ENCODE data around the gene PLXDC2. TPM values are rescaled to one million over a fixed set of nuclear protein-coding genes. Genes with fewer than 3 reads are reported as not detected.

Gene PLXDC2
- total RNA-seq, 6 donors from 2014 or later, result 39.0 to 129 (median 68.0) TPM

GRCh38 chr10:20256969-20257368, 440.7 kb downstream of the PLXDC2 start:
- Histone ChIP-seq H3K9me3 (no peaks in the 10 kb centered on the region), H3K4me1 (no peaks in the 10 kb centered on the region), H3K4me3 (no peak overlapping the region), H3K36me3 (no peaks in the 10 kb centered on the region), H3K27me3 (no peaks in the 10 kb centered on the region), H3K27ac (no peak overlapping the region)
- TF ChIP-seq POLR2A (IDR thresholded peaks at IDR 0.05), result no peak
- no peak for DNase-seq
- no peak for ATAC-seq (ENCODE audit: low FRiP score in 2 of 2)
- WGBS, 2 donors, result 93 to 98% methylated on average over 2 of the region's 2 CpGs

GRCh38 chr10:20257422-20257821, 441.2 kb downstream of the PLXDC2 start:
- no peak for TF ChIP-seq POLR2AphosphoS5 (IDR thresholded peaks at IDR 0.05)
- TF ChIP-seq POLR2A (IDR thresholded peaks at IDR 0.05), result no peak
- no peak for TF ChIP-seq CTCF (IDR thresholded peaks at IDR 0.05)
- TF ChIP-seq EP300 (IDR thresholded peaks at IDR 0.05), result no peak
- DNase-seq (no peak), ATAC-seq (ENCODE audit: low FRiP score in 2 of 2) (no peak)
- Histone ChIP-seq H3K9me3 (no peaks in the 10 kb centered on the region), H3K27me3 (no peaks in the 10 kb centered on the region), H3K4me1 (no peaks in the 10 kb centered on the region), H3K4me3 (no peak overlapping the region), H3K36me3 (no peaks in the 10 kb centered on the region), H3K27ac (no peak overlapping the region)
- 37 to 60% methylated on average over 2 of the region's 2 CpGs for WGBS, 2 donors

GRCh38 chr10:20265146-20265545, 448.9 kb downstream of the PLXDC2 start:
- Histone ChIP-seq H3K4me1 (no peaks in the 10 kb centered on the region), H3K4me3 (no peak overlapping the region), H3K27ac (no peak overlapping the region), H3K9me3 (peaks cover 0 to 5% (median 1%) of the 10 kb centered on the region in 4 donors), H3K36me3 (no peaks in the 10 kb centered on the region), H3K27me3 (no peaks in the 10 kb centered on the region)
- DNase-seq (no peak), ATAC-seq (ENCODE audit: low FRiP score in 2 of 2) (no peak)
- 73 to 75% methylated on average over 1 of the region's 1 CpG for WGBS, 2 donors
- TF ChIP-seq EP300 (IDR thresholded peaks at IDR 0.05) (no peak), CTCF (IDR thresholded peaks at IDR 0.05) (no peak), POLR2AphosphoS5 (IDR thresholded peaks at IDR 0.05) (no peak), POLR2A (IDR thresholded peaks at IDR 0.05) (no peak)

DNA sequence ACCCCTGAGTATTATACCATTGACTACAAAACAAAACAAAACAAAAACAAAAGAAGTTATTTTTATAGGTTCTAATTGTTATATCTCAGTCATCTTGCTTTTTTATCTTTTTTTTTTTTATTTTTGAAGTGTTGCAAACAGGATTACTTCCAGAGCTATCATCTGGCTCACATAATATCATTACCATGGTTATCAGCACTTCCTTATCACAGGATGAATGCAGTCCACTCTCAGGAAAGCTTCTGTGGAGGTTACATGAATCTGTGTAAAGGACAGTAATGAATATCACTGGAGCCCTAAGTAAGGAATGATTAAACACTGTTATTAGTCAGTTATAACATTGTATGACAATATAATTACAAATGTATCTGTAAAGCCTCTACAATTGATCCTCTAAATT, 451.5 kb downstream of the PLXDC2 start:
- no peak overlapping the region for H3K27ac ChIP-seq
- TF ChIP-seq EP300 (IDR thresholded peaks at IDR 0.05) (no peak), POLR2AphosphoS5 (IDR thresholded peaks at IDR 0.05) (no peak), POLR2A (IDR thresholded peaks at IDR 0.05) (no peak), CTCF (IDR thresholded peaks at IDR 0.05) (no peak)

DNA sequence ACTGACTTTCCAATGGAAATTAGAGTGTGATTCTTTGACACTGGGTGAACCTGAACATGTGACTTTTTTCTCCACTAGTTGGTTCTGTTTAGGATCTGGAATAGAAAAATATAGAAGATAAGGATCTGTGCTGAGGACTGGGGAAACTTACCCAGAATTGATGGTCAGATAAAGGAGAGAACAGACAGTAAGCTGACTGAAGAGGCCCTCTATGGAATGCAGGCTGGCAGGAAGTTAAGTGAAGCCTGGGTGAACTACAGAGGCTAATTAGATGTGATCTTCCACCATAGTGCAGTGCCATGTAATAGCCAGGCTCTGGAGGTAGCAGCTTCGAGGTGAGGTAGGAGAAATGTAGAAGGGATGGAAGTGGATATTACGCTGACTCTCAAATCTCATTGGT, 455.3 kb downstream of the PLXDC2 start:
- H3K27ac ChIP-seq, result no peak overlapping the region
- TF ChIP-seq EP300 (IDR thresholded peaks at IDR 0.05) (no peak), POLR2AphosphoS5 (IDR thresholded peaks at IDR 0.05) (no peak), CTCF (IDR thresholded peaks at IDR 0.05) (no peak), POLR2A (IDR thresholded peaks at IDR 0.05) (no peak)
- H3K27me3 ChIP-seq, result no peaks in the 10 kb centered on the region
- no peaks in the 10 kb centered on the region for H3K36me3 ChIP-seq
- ATAC-seq (ENCODE audit: low FRiP score in 2 of 2), result no peak
- H3K4me3 ChIP-seq, result no peak overlapping the region
- H3K9me3 ChIP-seq, result no peaks in the 10 kb centered on the region
- 89 to 93% methylated on average over 2 of the region's 2 CpGs for WGBS, 2 donors
- DNase-seq, result no peak
- H3K4me1 ChIP-seq, result no peaks in the 10 kb centered on the region

More for the DNA sequence above, 451.5 kb downstream of the PLXDC2 start:
- no peak for ATAC-seq (ENCODE audit: low FRiP score in 2 of 2)
- H3K9me3 ChIP-seq, result peaks cover 0 to 3% (median 1%) of the 10 kb centered on the region in 4 donors
- no peak for DNase-seq
- no peaks in the 10 kb centered on the region for H3K4me1 ChIP-seq
- H3K4me3 ChIP-seq, result no peak overlapping the region
- H3K27me3 ChIP-seq, result no peaks in the 10 kb centered on the region
- no peaks in the 10 kb centered on the region for H3K36me3 ChIP-seq
